Ishikawa (cell line): Measurements from ENCODE around the gene ARID3A.

Source experiments
- CREB1 ChIP-seq: IDR thresholded peaks from 2 replicates; pipeline ENCODE4 v1.6.1; 2012; ENCODE audit warnings: low read depth
- EP300 ChIP-seq: IDR thresholded peaks from 2 replicates; pipeline ENCODE4 v1.6.1; 2012; ENCODE audit warnings: borderline replicate concordance
- REST ChIP-seq: IDR thresholded peaks from 2 replicates; pipeline ENCODE4 v1.6.1; 2012; ENCODE audit warnings: low read depth, mild to moderate bottlenecking
- YY1 ChIP-seq: IDR thresholded peaks from 2 replicates; pipeline ENCODE4 v1.6.1; 2012; ENCODE audit warnings: low read depth

GRCh38 chr19:1009981-1010538, 84.2 kb downstream of the ARID3A start:
- TF ChIP-seq CREB1 (no peak), REST (no peak), YY1 (no peak), EP300 (no peak)
